Globus pallidus (tissue), 1 donor: ENCODE data around the gene TCF12.

ENCODE experiments used
- DNase-seq: peaks from one replicate; pipeline ENCODE4 v3.0.0-alpha.2; 2015; ENCODE audit warnings: low spot score

The TCF12 gene

GRCh38 chr15:57298843-57299550 lies 380.6 kb downstream of the TCF12 start:
- DNase-seq = no peak

- DNase-seq = no peak
Observed at GRCh38 chr15:57301307-57301706, 382.9 kb downstream of the TCF12 start.

GRCh38 chr15:57302640-57303257 lies 384.3 kb downstream of the TCF12 start:
- no peak for DNase-seq

GRCh38 chr15:57305009-57305408 lies 386.6 kb downstream of the TCF12 start:
- DNase-seq = no peak

DNA sequence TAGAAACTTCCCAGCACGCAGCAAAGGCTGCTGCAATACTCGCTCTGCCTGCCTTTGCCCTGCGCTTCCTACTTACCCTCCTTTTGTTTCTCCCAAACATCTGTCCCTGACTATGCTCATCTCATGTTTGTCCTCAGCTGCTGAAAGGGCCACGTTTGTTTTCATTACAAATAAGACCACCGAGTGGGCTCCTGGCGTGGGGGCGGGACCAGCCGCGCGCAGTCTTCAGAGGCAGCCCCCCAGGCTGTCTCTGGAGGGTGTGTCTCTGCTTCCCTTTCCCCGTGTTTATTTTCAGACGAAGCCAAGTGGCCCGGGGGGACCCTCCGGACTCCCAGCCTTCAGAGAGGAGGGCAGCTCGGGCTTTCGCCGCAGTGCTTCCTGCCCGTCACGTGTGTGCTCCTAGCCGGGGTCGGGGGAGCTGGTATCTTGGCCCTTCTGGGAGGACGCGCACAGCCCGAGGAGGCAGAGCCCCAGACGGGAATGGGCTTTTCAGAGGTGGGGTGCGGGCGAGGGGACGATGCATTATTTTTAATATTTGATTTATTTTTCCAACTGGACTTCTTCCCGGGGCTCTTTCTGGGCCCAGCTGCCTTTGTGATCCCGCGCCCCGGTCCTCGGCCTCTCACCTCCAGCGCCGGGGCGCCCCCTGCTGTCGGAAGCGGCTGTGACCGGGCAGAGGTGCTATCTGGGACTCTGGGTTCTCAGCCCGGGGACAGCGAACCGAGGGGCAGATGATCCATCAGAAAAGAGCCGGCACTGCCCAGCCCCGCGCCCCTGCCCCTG lies 387.9 kb downstream of the TCF12 start:
- DNase-seq = peak; percentile 76

- DNase-seq = no peak
Observed at GRCh38 chr15:57306944-57307411, 388.5 kb downstream of the TCF12 start.

DNA sequence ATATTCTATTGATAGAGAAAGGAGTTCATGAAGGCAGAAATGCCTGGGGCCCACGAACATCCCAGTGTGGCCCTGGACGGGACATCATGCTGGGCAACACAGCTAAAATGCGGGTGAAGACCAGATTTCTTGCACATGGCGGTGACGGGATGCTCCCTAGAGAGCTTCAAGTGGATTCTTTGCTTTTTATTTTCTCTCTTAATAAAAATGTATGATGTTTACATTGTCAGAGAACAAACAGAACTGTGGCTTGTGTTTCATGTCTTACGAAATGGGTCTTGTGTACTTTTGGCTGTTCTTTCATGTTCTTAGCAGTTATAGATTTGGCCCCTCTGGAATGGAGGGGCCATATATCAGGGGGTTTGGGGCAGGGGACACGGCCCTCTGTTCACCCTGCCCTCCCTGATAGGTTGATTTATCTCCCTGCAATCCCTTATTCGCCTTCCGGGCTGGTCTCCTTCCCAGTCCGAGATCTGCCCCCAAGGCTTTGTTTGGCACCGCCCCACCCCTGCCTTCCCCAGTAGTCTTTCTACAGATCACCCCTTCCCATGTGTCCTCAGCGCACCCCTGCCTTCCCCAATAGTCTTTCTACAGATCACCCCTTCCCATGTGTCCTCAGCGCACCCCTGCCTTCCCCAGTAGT lies 389.2 kb downstream of the TCF12 start:
- DNase-seq = no peak

DNA sequence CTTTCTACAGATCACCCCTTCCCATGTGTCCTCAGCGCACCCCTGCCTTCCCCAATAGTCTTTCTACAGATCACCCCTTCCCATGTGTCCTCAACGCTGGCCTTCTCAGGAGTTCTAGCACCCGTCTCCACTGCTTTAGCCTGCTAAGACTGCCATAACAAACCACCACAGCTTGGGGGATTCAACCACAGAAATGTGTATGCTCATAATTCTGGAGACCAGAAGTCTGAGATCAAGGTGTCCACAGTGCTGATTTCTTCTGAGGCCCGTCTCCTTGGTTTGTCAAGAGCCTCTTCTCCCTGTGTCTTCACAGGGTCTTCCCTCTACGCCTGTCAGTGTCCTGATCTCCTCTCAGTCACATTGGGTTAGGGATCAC lies 389.7 kb downstream of the TCF12 start:
- no peak for DNase-seq

DNA sequence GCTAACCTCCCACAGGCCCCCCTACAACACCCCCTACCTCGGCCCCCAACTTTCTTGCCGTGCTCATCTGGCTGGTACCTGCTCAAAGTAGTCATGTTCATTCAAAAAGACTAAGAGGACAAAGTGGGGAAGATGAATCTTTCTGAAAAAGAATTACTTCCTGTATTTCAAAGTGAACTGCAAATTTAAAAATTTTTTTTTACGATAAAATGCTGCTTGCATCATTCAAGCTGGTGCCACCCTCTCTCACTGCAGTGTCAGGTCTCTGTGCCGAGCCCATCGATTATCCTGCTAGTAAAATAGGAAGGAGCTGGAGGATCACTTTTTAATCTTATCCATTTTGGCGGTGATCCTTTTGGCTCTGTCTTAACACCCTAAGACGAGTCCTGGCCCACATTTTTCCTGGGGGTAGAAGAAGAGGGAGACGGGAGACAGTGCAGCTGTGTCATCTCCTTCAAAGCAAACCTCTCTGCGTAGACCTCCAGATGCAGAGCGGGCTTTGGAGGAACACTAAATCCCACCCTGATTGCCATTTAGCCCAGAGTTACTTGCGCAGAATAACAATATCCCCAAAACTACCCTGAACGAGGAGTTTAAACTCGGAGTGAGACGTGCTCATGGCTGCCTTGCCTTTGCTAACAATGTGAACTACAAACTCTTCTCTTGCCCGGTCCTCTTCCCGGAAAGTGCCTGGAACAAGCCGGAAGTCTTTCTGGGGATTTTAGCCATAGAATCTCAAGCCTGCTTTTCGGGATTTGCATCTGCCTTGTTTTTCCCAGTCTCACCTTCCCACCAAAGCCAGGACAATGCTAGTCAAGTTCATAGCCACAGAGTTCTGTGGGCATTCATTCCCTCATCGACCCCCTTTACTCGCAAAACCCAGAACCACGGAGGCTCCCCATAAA lies 391.7 kb downstream of the TCF12 start:
- no peak for DNase-seq

GRCh38 chr15:57310876-57311275 lies 392.4 kb downstream of the TCF12 start:
- no peak for DNase-seq

GRCh38 chr15:57312006-57312317 lies 393.5 kb downstream of the TCF12 start:
- no peak for DNase-seq

GRCh38 chr15:57312318-57313133 lies 394.1 kb downstream of the TCF12 start:
- DNase-seq = no peak

DNA sequence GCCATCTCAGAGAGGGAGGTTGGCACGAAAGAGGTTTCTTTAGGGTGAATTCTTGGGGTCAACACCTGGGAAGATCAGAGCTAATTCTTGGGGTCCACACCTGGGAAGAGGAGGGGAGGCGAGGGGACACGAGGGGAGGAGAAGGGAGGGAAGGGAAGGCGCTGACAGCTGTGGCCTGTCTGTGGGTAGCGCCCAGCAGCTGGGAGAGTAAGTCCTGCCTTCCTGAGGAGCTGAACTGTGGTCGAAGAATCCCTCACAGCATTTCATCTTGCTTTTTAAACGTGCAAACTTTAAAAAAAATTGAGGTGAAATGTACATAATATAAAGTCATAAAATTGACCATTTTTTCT lies 394.7 kb downstream of the TCF12 start:
- no peak for DNase-seq

DNA sequence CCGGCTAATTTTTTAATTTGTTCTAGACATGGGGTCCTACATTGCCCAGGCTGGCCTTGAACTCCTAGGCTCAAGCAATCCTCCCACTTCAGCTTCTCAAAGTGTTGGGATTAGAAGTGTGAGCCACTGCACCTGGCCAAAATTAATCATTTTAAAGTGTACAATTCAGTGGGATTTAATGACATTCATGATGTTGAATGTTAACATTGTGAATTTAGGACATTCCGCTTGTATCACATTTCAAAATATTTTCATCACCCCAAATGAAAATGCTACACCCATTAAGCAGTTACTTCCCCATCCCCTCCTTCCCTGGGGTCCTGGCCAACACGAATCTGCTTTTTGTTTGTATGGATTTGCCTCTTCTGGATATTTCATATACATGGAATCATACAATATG lies 395.8 kb downstream of the TCF12 start:
- no peak for DNase-seq

DNA sequence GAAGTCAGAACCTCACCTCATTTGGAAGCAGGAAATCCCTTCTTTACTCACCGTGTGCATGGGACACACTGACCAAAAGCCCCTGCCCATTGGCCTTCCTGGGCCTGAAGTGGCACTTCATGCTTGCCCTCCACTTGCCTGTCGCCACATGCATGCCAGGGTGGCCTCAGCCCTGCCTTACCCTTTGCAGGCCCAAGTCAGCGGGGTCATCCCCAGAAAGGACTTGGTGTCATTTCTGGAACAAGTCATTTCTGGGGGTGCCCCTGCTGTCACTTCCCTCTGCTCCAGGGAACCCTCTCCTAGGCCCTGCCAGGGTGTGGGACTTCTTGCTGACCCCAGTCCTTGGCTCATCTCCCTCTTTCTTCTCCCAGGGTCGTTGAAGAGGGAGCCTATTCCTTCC lies 398.0 kb downstream of the TCF12 start:
- DNase-seq = no peak

- DNase-seq = no peak
Observed at GRCh38 chr15:57319226-57319918, 400.9 kb downstream of the TCF12 start.

GRCh38 chr15:57319919-57320560 lies 401.6 kb downstream of the TCF12 start:
- no peak for DNase-seq

DNA sequence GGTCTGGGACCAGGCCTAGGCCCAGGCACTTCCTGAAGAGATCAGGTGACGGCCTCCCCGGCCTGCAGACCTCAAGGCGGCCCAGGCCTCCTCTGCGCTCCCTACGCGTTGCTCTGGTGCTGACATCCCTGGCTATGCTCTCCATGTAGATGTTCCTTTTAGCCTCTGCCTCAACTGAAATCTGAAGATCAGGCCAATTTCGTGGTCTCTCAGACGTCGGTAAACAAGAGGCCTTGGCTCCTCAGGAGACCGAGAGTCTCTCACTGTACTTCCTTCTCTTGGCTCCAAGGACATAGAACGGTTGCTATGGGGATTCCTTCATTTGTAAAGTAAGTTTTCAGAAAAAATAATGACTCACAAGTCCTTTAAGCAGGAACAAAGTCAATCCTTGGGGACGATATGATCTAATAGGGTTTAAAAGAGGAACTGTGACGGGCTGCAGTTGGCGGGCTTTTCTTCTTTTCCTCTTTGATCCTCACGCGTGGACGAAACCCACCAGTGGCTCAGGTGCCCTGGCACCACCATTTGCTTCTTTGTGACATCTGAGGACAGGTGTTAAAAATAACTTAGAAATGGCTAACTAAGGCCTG lies 402.3 kb downstream of the TCF12 start:
- no peak for DNase-seq

DNA sequence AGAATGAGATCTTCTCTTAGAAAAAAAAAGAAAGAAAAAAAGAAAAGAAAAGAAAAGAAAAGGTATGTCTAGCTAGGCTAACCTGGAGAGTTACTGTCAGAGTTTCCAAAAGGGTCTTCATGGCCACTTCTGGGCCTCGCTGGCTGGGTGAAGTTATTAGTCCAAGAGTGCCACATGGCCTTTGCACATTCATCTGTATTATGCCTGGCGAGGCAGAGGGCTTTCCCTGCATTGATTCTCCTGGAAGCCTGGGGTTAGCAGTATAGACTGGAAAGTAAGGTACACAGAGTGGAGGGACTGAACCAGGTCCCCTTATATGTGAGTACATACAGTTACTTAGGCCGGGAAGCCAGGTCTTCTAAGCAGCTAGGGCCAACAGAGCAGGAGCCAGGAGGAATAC lies 403.0 kb downstream of the TCF12 start:
- no peak for DNase-seq
